Measurements from ENCODE around the gene C15orf39. TPM values are rescaled to one million over a fixed set of nuclear protein-coding genes. Genes with fewer than 3 reads are reported as not detected.

C15orf39 gene
- total RNA-seq: 2.4 and 7.4 TPM in 2 replicates

DNA sequence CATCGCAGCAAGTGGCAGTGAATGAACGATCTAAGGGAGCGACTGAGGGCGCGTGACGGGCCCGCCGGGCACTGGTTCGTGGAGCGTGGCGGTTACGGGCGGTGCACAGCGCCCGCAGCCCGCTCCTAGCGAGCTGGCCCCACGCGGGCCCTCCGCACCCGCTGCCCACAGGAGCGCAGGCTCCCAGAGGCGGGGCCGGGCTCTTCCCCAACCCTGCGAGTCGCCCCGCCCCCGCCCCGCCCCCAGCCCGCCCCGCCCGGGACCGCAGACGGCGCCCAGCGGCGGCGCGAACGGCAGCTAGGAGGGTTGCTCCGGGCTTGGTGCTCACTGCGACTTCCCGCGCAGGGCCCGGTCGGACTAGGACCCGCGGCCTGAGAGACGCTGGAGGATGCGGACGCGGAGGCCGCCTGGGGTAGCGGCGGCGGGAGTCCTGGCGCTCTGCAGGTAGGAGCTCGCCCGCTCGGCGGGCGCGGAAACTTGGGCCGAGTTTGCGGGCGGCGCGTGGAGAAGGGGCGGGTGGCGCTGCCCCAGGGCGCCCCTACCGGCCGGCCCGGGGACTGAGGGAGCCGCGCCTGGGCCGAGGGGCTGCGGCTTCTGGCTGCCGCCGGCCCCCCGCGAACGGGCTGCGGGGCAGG is at the start of gene C15orf39:
Gene C15orf39, plus strand, starts transcription at position 267 of the 635 bp plus-strand sequence. CDS start 4,167 bp downstream, outside the sequence.

GRCh38 chr15:75258034-75258433 is 56.4 kb downstream of the C15orf39 start, which contains the start of gene GOLGA6C:
TSS of gene GOLGA6C (plus strand) at chr15:75258334. CDS start at chr15:75258599, 265 bp downstream.

Other genes with a start within 250 kb of the C15orf39 start
- gene RPP25, start 245.1 kb upstream of the C15orf39 start, total RNA-seq: 10.6 and 11.2 TPM in 2 replicates
- gene SCAMP5, start 206.3 kb upstream of the C15orf39 start, total RNA-seq: 5.3 and 5.9 TPM in 2 replicates
- 12.0 and 12.3 TPM in 2 replicates for gene PPCDC, start 178.3 kb upstream of the C15orf39 start, total RNA-seq
- gene GOLGA6C, start 56.5 kb downstream of the C15orf39 start, total RNA-seq: not detected in 2 replicates
- gene GOLGA6D, start 81.0 kb downstream of the C15orf39 start, total RNA-seq: under 0.01 TPM in 1 of 2 replicates, not detected in the other
- gene COMMD4, start 134.2 kb downstream of the C15orf39 start, total RNA-seq: 56.4 and 108 TPM in 2 replicates
- 12.1 and 16.7 TPM in 2 replicates for gene NEIL1, start 145.2 kb downstream of the C15orf39 start, total RNA-seq
- 92.8 and 163 TPM in 2 replicates for gene MAN2C1, start 166.7 kb downstream of the C15orf39 start, total RNA-seq
- 17.6 and 47.9 TPM in 2 replicates for gene SIN3A, start 249.8 kb downstream of the C15orf39 start, total RNA-seq